A549 (cell line): ENCODE data around the gene CPS1. TPM values are rescaled to one million over a fixed set of nuclear protein-coding genes. Genes with fewer than 3 reads are reported as not detected.

Experiments
- ATAC-seq, 2 experiments: fragments of 200-7000 bp in 1 of 2; fragments of >200 bp in 1 of 2; cut with Nextera tagmentation in 1 of 2; cut with Tn5 transposase in 1 of 2; 3 replicates each; pipeline versions ENCODE4 v1.8.0 to v1.9.1; 2018 to 2020; ENCODE audit warnings: mild to moderate bottlenecking in 1 of 2, moderate library complexity in 1 of 2
- CTCF ChIA-PET: fragments of 300-600 bp; sonication (Branson Sonifier 250); formaldehyde crosslinking; extraction: SDS; loops from one replicate; lab custom pipeline; 2021; ENCODE audit warnings: antibody characterized with exemption, inconsistent platforms; lab: Yijun Ruan, JAX
- POLR2A ChIA-PET: fragments of 350-600 bp; formaldehyde crosslinking; extraction: SDS; loops from one replicate; lab custom pipeline; 2021; ENCODE audit warnings: antibody characterized with exemption, inconsistent platforms; lab: Yijun Ruan, JAX
- DNase-seq, 2 experiments: peaks; one replicate each; pipeline versions ENCODE4 v3.0.0 to v3.0.0-alpha.2; 2011 to 2016; ENCODE audit warnings: low read depth in 1 of 2, low spot score in 1 of 2
- FAIRE-seq: peaks from 2 replicates; lab custom pipeline; 2011; peaks lifted over from hg19 to GRCh38; lab: Jason Lieb, UNC
- H3K27ac ChIP-seq, 2 experiments: fragments of >200 bp; sonication (Bioruptor Twin); formaldehyde crosslinking; 3 replicates each; pipeline ENCODE4 v1.5.1; 2016 to 2017
- H3K4me1 ChIP-seq: fragments of >200 bp; sonication (Bioruptor Twin); formaldehyde crosslinking; 3 replicates; pipeline ENCODE4 v1.6.1; 2016
- H3K4me2 ChIP-seq: fragments of >200 bp; sonication (Bioruptor Twin); formaldehyde crosslinking; 3 replicates; pipeline ENCODE4 v1.6.1; 2016
- H3K4me3 ChIP-seq: fragments of >200 bp; sonication (Bioruptor Twin); formaldehyde crosslinking; 3 replicates; pipeline ENCODE4 v1.5.1; 2016
- H3K9me3 ChIP-seq: fragments of >200 bp; sonication (Bioruptor Twin); formaldehyde crosslinking; 3 replicates; pipeline ENCODE4 v1.6.1; 2016
- ATOH8 ChIP-seq: fragments of 250-450 bp; sonication (Bioruptor Pico); IDR thresholded peaks from 2 replicates; pipeline ENCODE4 v1.5.0; 2020; ENCODE audit warnings: low read depth, mild to moderate bottlenecking, moderate library complexity
- BHLHE40 ChIP-seq: IDR thresholded peaks from 2 replicates; pipeline ENCODE4 v1.6.1; 2012; ENCODE audit warnings: low read depth, low read length, inconsistent platforms
- CEBPB ChIP-seq, 2 experiments: fragments of >200 bp in 1 of 2; sonication (Bioruptor Twin) in 1 of 2; formaldehyde crosslinking in 1 of 2; IDR thresholded peaks; 2 replicates each; pipeline ENCODE4 v1.6.1; 2012 to 2016
- E2F6 ChIP-seq: IDR thresholded peaks from 2 replicates; pipeline ENCODE4 v1.6.1; 2012; ENCODE audit warnings: low read depth, borderline replicate concordance
- ELK1 ChIP-seq: fragments of 150-350 bp; IDR thresholded peaks from 2 replicates; pipeline ENCODE4 v1.6.1; 2014; ENCODE audit warnings: low read depth, mild to moderate bottlenecking, low read length
- ESRRA ChIP-seq: fragments of 150-350 bp; IDR thresholded peaks from 2 replicates; pipeline ENCODE4 v1.6.1; 2014; ENCODE audit warnings: mild to moderate bottlenecking, low read length, borderline replicate concordance
- FOSL2 ChIP-seq, 2 experiments: fragments of 450-650 bp in 1 of 2; fragments of >200 bp in 1 of 2; sonication (Bioruptor Twin) in 1 of 2; formaldehyde crosslinking; IDR thresholded peaks; 2 replicates each; pipeline versions ENCODE4 v1.5.0 to v1.6.1; 2016 to 2020; ENCODE audit warnings: mild to moderate bottlenecking in 1 of 2, moderate library complexity in 1 of 2
- HDAC2 ChIP-seq: fragments of 200-600 bp; sonication (generic); IDR thresholded peaks from 2 replicates; pipeline ENCODE4 v1.6.1; 2016
- HES2 ChIP-seq: fragments of >200 bp; sonication (Bioruptor Twin); formaldehyde crosslinking; IDR thresholded peaks from 2 replicates; pipeline ENCODE4 v1.6.1; 2016
- HMGXB4 ChIP-seq: fragments of 250-450 bp; sonication (Bioruptor Pico); IDR thresholded peaks from 2 replicates; pipeline ENCODE4 v1.5.0; 2021; ENCODE audit warnings: mild to moderate bottlenecking, moderate library complexity, borderline replicate concordance
- KDM1A ChIP-seq: fragments of 200-600 bp; sonication (generic); IDR thresholded peaks from 2 replicates; pipeline ENCODE4 v1.6.1; 2016; ENCODE audit warnings: low read depth, mild to moderate bottlenecking
- KDM5A ChIP-seq: fragments of 200-600 bp; sonication (generic); IDR thresholded peaks from 2 replicates; pipeline ENCODE4 v1.6.1; 2016; ENCODE audit warnings: antibody characterized with exemption, mild to moderate bottlenecking
- MAX ChIP-seq: IDR thresholded peaks from 2 replicates; pipeline ENCODE4 v1.6.1; 2012
- PBX3 ChIP-seq: IDR thresholded peaks from 2 replicates; pipeline ENCODE4 v1.6.1; 2012
- RARB ChIP-seq: fragments of 250-450 bp; sonication (Bioruptor Pico); IDR thresholded peaks from 2 replicates; pipeline ENCODE4 v1.8.0; 2021; ENCODE audit warnings: mild to moderate bottlenecking, moderate library complexity
- RCOR1 ChIP-seq: fragments of 150-350 bp; IDR thresholded peaks from 2 replicates; pipeline ENCODE4 v1.6.1; 2014; ENCODE audit warnings: antibody characterized with exemption, low read length, low read depth
- REST ChIP-seq: fragments of 200-600 bp; sonication (generic); IDR thresholded peaks from 2 replicates; pipeline ENCODE4 v1.6.1; 2016; ENCODE audit warnings: antibody characterized with exemption, mild to moderate bottlenecking, moderate library complexity
- RNF2 ChIP-seq: fragments of 200-600 bp; sonication (generic); IDR thresholded peaks from 2 replicates; pipeline ENCODE4 v1.6.1; 2016; ENCODE audit warnings: low read depth, mild to moderate bottlenecking, antibody characterized with exemption, moderate library complexity, borderline replicate concordance
- ZC3H11A ChIP-seq: fragments of 450-650 bp; IDR thresholded peaks from 2 replicates; pipeline ENCODE4 v1.6.1; 2014; ENCODE audit warnings: antibody characterized with exemption, mild to moderate bottlenecking
- ZFP36 ChIP-seq: fragments of 450-650 bp; IDR thresholded peaks from 2 replicates; pipeline ENCODE4 v1.6.1; 2014; ENCODE audit warnings: borderline replicate concordance; ENCODE audit not compliant: partially characterized antibody
- ZNF302 ChIP-seq: fragments of 250-450 bp; sonication (Bioruptor Pico); IDR thresholded peaks from 2 replicates; pipeline ENCODE4 v1.9.0; 2021; ENCODE audit warnings: inconsistent platforms, mild to moderate bottlenecking, moderate library complexity
- ZSCAN20 ChIP-seq: fragments of 250-450 bp; sonication (Bioruptor Pico); IDR thresholded peaks from 2 replicates; pipeline ENCODE4 v1.8.0; 2022; ENCODE audit warnings: mild to moderate bottlenecking, moderate library complexity
- WGBS: methylation state at CpG from one replicate; pipeline ENCODE4 v1.1.6; 2017; ENCODE audit errors: missing lambda C conversion rate; 5-methylcytosine and 5-hydroxymethylcytosine counted together
- polyA plus RNA-seq, 4 experiments: library from polyadenylated mRNA; depleted of rRNA in 3 of 4; stranded (reverse); fragments of >200 nt; fragmentation: RNase III in 1 of 4; extraction: RNeasy Plus Mini Kit Qiagen cat#74134 plus additional on column Dnase treatment in 1 of 4; gene quantifications; 2 replicates in 3 of 4; 3 replicates in 1 of 4; pipeline ENCODE4 v1.2.3, GENCODE V29; 2011 to 2017

CPS1 gene
- polyA plus RNA-seq, 2 of the 4 experiments (the other 2 are of a cell fraction): 16.1 to 61.3 TPM

- no peak for TF ChIP-seq ZSCAN20 (CRISPR knock-in tag)
- no peak for TF ChIP-seq KDM5A
- no peak for ATAC-seq
- ChIA-PET POLR2A (no interaction called here), CTCF (interaction anchor here (2.0 kb wide), 1 partner anchor 21 kb away, joined by 10 read pairs; no protein-coding TSS in a partner anchor)
- H3K4me1 ChIP-seq: no peaks in the 10 kb centered on the region
- DNase-seq: no peak
- FAIRE-seq: no peak
- H3K9me3 ChIP-seq: no peaks in the 10 kb centered on the region
- no peak overlapping the region for H3K4me3 ChIP-seq
- no peak overlapping the region for H3K27ac ChIP-seq
- H3K4me2 ChIP-seq: no peak overlapping the region
Measured at GRCh38 chr2:210524533-210524932, 31.9 kb upstream of the CPS1 start.

GRCh38 chr2:210527286-210527685, 29.1 kb upstream of the CPS1 start:
- Histone ChIP-seq H3K9me3 (no peaks in the 10 kb centered on the region), H3K4me2 (no peak overlapping the region), H3K27ac (no peak overlapping the region), H3K4me3 (no peak overlapping the region), H3K4me1 (no peaks in the 10 kb centered on the region)
- ChIA-PET POLR2A (no interaction called here), CTCF (no interaction called here)
- DNase-seq: no peak
- no peak for TF ChIP-seq RARB
- TF ChIP-seq ZNF302 (CRISPR knock-in tag): no peak
- TF ChIP-seq MAX: no peak
- no peak for TF ChIP-seq FOSL2 (IDR thresholded peaks at IDR 0.05)
- TF ChIP-seq FOSL2 (CRISPR knock-in tag; IDR thresholded peaks at IDR 0.05): no peak
- no peak for TF ChIP-seq ELK1
- no peak for TF ChIP-seq RCOR1
- no peak for ATAC-seq
- no peak for FAIRE-seq

GRCh38 chr2:210528716-210529115, 27.7 kb upstream of the CPS1 start:
- FAIRE-seq (no peak), DNase-seq (no peak), ATAC-seq (no peak)
- WGBS: 12% methylated on average over 4 of the region's 4 CpGs
- no peak overlapping the region for H3K27ac ChIP-seq
- ChIA-PET CTCF (no interaction called here), POLR2A (no interaction called here)
- H3K4me3 ChIP-seq: no peak overlapping the region
- no peaks in the 10 kb centered on the region for H3K4me1 ChIP-seq
- no peak overlapping the region for H3K4me2 ChIP-seq
- no peak for TF ChIP-seq RNF2
- no peak for TF ChIP-seq ZC3H11A
- TF ChIP-seq ZSCAN20 (CRISPR knock-in tag): no peak
- TF ChIP-seq ZNF302 (CRISPR knock-in tag): no peak
- no peak for TF ChIP-seq HES2
- TF ChIP-seq ZFP36: no peak
- TF ChIP-seq HDAC2: no peak
- no peak for TF ChIP-seq HMGXB4 (CRISPR knock-in tag)
- no peak for TF ChIP-seq KDM1A
- no peak for TF ChIP-seq PBX3
- no peak for TF ChIP-seq CEBPB (IDR thresholded peaks at IDR 0.05)
- TF ChIP-seq REST: no peak
- no peak for TF ChIP-seq ESRRA
- TF ChIP-seq ATOH8 (CRISPR knock-in tag): no peak
- TF ChIP-seq BHLHE40: no peak
- no peak for TF ChIP-seq E2F6
- H3K9me3 ChIP-seq: no peaks in the 10 kb centered on the region
